ENCODE results near the gene TCAP. TPM values are rescaled to one million over a fixed set of nuclear protein-coding genes. Genes with fewer than 3 reads are reported as not detected.
"Not testable (repeated sequence)": the region's sequence is repeated elsewhere in the genome, so short reads cannot be mapped to it uniquely, and the experiment has no call there.

TCAP gene
- total RNA-seq, 1 experiment from 2014 or later = 0.91 TPM

GRCh38 chr17:39709319-39709997 is 44.3 kb downstream of the TCAP start:
- in situ Hi-C loops (cut with HindIII; ENCODE audit: low pct_unique_long_range_greater_than_20kb, low sequenced_read_pairs) = no loop called here
- DNase-seq (ENCODE audit: low read depth) = no peak

DNA sequence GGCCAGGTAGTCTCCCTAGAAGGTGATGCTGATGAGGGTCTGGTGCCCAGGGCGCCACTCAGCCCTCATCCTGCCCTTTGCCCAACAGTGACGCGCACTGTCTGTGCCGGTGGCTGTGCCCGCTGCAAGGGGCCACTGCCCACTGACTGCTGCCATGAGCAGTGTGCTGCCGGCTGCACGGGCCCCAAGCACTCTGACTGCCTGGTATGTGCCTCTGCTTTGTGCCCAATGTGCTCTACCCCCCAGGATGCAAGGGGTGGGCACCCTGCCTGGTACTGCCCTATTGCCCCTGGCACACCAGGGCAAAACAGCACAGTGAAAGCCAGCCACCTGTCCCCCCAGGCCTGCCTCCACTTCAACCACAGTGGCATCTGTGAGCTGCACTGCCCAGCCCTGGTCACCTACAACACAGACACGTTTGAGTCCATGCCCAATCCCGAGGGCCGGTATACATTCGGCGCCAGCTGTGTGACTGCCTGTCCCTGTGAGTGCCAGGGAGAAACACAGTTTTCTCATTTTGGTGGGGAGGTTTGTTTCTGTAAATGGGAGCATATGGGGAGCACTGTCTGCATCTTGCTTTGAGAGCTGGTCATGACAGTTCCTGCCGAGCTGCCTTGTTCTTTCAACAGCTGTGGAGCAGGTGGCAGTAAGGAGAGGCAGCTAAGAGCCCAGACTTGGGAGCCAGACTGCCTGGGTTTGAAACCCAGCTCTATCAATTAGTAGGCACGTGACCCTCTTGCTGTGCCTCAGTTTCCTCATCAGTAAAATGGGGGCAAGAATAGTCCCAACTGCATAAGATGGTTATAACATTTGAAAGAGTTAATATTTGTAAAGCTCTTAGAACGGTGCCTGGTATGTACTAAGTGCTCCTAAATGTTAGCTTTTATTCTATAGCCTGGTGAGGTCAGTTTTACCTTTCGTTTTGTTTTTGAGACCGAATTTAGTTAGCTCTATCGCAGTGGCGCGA is 45.1 kb downstream of the TCAP start:
- in situ Hi-C loops (cut with HindIII; ENCODE audit: low pct_unique_long_range_greater_than_20kb, low sequenced_read_pairs) = no loop called here
- no peak for DNase-seq (ENCODE audit: low read depth)

- in situ Hi-C loops (cut with HindIII; ENCODE audit: low pct_unique_long_range_greater_than_20kb, low sequenced_read_pairs); DNase-seq (ENCODE audit: low read depth): not testable (repeated sequence)
These were observed 45.9 kb downstream of the TCAP start for GRCh38 chr17:39711071-39711470.

DNA sequence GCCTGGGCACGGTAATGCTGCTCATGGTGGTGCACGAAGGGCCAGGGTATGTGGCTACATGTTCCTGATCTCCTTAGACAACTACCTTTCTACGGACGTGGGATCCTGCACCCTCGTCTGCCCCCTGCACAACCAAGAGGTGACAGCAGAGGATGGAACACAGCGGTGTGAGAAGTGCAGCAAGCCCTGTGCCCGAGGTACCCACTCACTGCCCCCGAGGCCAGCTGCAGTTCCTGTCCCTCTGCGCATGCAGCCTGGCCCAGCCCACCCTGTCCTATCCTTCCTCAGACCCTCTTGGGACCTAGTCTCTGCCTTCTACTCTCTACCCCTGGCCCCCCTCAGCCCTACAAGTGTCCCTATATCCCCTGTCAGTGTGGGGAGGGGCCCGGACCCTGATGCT is 46.7 kb downstream of the TCAP start:
- in situ Hi-C loops (cut with HindIII; ENCODE audit: low pct_unique_long_range_greater_than_20kb, low sequenced_read_pairs) = no loop called here
- no peak for DNase-seq (ENCODE audit: low read depth)

DNA sequence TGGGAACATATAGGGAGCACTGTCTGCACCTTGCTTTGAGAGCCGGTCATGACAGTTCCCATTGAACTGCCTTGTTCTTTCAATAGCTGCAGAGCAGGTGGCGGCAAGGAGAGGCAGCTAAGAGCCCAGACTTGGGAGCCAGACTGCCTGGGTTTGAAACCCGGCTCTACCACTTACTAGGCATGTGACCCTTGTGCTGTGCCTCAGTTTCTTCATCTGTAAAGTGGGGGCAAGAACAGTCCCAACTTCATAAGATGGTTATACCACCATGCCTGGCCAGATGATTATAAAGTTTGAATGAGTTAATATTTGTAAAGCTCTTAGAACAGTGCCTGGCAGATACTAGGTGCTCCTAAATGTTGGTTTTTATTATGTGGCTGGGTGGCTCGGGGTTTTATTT is 49.1 kb downstream of the TCAP start:
- no peak for DNase-seq (ENCODE audit: low read depth)
- in situ Hi-C loops (cut with HindIII; ENCODE audit: low pct_unique_long_range_greater_than_20kb, low sequenced_read_pairs) = no loop called here

DNA sequence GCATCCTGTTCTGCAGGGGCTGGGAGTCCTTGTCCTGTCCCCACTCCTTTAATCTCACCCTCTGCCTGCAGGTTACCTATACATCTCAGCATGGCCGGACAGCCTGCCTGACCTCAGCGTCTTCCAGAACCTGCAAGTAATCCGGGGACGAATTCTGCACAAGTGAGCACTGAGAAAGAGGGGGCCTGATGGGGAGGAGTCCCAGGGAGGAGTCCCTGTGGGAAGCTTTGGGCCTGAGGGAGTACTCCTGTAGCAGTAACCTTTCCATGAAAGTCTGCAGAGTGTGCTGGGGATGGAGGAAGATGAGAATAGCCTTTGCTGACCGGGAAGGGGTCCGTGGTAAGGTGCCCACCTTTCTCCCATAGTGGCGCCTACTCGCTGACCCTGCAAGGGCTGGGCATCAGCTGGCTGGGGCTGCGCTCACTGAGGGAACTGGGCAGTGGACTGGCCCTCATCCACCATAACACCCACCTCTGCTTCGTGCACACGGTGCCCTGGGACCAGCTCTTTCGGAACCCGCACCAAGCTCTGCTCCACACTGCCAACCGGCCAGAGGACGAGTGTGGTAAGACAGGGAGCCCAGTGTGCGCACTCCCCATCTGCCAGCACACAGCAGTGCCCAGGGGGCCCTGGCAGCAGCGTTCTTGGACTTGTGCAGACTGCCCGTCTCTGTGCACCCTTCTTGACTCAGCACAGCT is 50.4 kb downstream of the TCAP start:
- no peak for DNase-seq (ENCODE audit: low read depth)
- in situ Hi-C loops (cut with HindIII; ENCODE audit: low pct_unique_long_range_greater_than_20kb, low sequenced_read_pairs) = no loop called here

Other genes with a start within 250 kb of the TCAP start
- 10.0 and 29.8 TPM in 2 replicates for gene MED1, start 214.1 kb upstream of the TCAP start, total RNA-seq (2014; rRNA removed; shearing (Covaris generic); ENCODE audit: low replicate concordance)
- gene CDK12, start 203.9 kb upstream of the TCAP start, total RNA-seq (2014; rRNA removed; shearing (Covaris generic); ENCODE audit: low replicate concordance) = 13.3 and 14.5 TPM in 2 replicates
- gene NEUROD2, start 57.4 kb upstream of the TCAP start, total RNA-seq (2014; rRNA removed; shearing (Covaris generic); ENCODE audit: low replicate concordance) = not detected in 2 replicates
- not detected in 2 replicates for gene PPP1R1B, start 38.4 kb upstream of the TCAP start, total RNA-seq (2014; rRNA removed; shearing (Covaris generic); ENCODE audit: low replicate concordance)
- gene STARD3, start 28.2 kb upstream of the TCAP start, total RNA-seq (2014; rRNA removed; shearing (Covaris generic); ENCODE audit: low replicate concordance) = 52.3 and 69.5 TPM in 2 replicates
- gene PNMT, start 3.1 kb downstream of the TCAP start, total RNA-seq (2014; rRNA removed; shearing (Covaris generic); ENCODE audit: low replicate concordance) = not detected in 2 replicates
- gene PGAP3, start 22.7 kb downstream of the TCAP start, total RNA-seq (2014; rRNA removed; shearing (Covaris generic); ENCODE audit: low replicate concordance) = 5.4 and 13.1 TPM in 2 replicates
- 46.1 and 51.1 TPM in 2 replicates for gene ERBB2, start 34.7 kb downstream of the TCAP start, total RNA-seq (2014; rRNA removed; shearing (Covaris generic); ENCODE audit: low replicate concordance)
- 61.8 and 63.2 TPM in 2 replicates for gene MIEN1, start 65.2 kb downstream of the TCAP start, total RNA-seq (2014; rRNA removed; shearing (Covaris generic); ENCODE audit: low replicate concordance)
- 28.3 and 29.4 TPM in 2 replicates for gene GRB7, start 72.6 kb downstream of the TCAP start, total RNA-seq (2014; rRNA removed; shearing (Covaris generic); ENCODE audit: low replicate concordance)
- not detected in 2 replicates for gene IKZF3, start 199.0 kb downstream of the TCAP start, total RNA-seq (2014; rRNA removed; shearing (Covaris generic); ENCODE audit: low replicate concordance)
- gene ZPBP2, start 202.9 kb downstream of the TCAP start, total RNA-seq (2014; rRNA removed; shearing (Covaris generic); ENCODE audit: low replicate concordance) = not detected in 2 replicates